HG03045 (cell line): ENCODE data around the gene USH1C.

Experiments used
- ATAC-seq: cut with Tn5 transposase; IDR thresholded peaks from one replicate; pipeline ENCODE4 v1.9.1; 2021; ENCODE audit warnings: mild to moderate bottlenecking, moderate library complexity; ENCODE audit not compliant: unreplicated experiment

Gene USH1C

DNA sequence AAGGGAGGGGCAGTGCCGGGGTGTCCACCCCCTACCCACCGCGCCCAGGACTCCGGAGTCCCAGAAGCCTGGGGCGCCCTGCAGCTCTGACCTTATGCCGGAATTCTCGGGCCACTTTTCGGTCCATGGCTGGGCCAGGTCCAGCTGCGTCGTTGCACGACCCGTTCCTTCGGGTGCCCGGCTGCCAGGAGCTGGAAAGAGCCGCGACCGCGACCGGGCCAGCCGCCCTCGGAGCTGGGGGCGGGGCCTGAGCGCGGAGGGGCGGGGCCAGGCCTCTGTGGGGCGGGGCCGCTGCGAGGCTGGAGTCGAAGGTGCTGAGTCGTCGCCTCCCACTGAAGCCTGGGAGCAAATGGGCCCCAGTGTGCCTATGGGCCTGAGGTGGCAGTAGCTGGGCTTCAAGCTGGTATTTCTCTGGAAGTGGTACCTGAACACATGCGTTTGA lies at the start of gene USH1C:
TSS of gene USH1C (minus strand) at position 236 of the 442 bp plus-strand sequence. CDS start at position 127, 109 bp downstream.
- no peak for ATAC-seq

DNA sequence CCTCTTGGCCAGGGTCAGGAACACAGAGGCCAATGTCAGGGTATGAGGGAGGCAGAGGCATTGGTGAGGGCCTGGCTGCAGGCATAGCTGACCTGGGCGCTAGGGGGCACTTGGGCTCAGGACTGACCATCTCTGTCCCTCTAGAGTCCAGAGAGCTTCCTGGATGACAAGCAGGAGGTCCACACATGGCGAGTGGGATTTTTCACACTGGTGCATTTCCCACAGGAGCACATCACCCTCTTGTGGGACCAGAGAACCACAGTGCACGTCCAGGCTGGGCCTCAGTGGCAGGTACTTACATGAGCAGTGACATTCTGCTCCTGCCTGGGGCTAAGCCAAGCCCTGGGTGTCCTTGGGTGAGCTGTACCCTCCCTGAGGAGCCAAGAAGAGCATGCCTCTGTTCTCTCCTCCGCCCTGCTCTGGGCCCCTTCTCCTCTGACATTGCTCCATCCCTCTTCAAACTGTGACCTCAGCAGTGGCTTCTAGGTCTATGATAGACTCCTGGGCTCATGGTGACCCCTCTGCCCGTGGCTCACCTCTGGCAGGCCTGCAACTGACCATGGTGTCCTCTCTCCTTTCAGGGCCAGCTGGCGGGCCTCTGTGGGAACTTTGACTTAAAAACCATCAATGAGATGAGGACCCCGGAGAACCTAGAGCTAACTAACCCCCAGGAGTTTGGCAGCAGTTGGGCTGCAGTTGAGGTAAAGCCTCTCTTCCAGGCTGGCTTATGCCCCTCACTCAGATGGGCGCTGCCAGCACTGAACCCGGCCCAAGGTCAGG lies 49.4 kb upstream of the USH1C start:
- no peak for ATAC-seq

DNA sequence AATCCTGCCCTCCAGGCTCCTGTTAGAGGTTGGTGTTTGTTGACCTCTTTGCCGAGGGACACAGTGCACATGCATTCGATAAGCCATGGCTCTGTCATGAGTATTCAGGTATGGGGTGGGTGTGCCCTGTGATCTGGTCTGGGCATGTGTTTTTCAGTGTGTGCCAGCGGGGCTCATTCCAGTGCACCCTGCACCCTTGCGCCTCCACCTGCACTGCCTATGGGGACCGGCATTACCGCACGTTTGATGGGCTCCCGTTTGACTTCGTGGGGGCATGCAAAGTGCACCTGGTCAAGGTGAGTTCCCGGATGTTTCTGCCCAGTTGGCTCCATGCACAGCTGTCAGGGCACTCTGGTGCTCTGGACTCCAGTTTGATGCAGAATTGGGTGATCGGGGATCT lies 47.1 kb upstream of the USH1C start:
- no peak for ATAC-seq

DNA sequence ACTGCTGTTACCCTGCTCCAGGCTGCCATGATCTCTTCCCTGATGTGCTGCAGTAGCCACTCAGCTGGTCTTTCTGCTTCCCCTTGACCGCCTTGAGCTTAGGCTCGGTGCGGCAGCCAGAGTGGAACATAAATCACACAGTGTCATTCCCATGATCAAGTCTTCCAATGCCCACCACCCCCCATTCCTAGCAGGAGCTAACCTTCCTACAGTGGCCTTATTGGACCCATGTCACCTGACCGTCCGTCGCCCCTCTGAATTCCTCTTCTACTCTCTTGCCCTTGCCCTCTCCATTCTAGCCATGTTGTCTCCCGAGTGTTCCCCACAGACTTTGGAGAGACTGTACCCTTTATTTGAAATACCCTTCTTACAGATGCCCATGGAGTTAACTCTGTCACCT lies 46.2 kb upstream of the USH1C start:
- ATAC-seq = no peak

DNA sequence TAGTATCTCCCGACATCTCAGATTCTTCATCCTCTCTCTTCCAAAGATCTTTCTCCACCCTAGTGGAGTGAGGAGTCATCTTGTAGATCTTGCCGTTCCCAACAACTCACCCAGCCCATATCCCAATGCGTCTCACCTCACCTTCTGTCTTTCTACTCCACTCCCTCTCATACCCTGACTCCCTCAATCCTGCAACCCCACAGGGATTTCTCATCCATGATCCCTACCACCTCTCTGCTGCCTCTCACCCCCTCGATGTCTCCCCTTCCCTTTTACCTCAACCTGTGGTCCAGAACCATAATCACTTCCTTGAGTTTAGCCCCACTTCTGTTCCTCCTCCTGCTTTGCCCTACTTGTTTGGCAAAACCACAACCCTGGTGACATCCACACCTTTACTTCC lies 44.5 kb upstream of the USH1C start:
- ATAC-seq = no peak

DNA sequence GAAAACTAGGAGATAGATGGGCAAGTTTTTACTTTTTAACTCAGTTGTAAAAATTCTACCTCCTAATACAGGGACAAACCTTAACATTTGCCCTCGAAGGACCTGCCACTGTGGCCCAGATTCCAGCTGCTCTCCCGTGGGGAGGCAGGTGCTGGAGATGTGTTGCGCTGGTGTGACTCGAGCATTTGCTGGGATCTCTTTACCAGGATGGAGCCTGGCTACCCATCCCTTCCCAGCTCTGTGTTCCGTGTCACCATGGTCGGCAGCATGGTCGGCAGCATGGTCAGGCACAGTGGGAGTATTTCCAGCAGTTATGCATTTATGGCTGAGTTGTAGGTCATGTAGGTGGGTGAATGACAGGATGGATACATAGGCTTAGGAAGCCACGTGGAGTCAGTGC lies 44.0 kb upstream of the USH1C start:
- no peak for ATAC-seq

DNA sequence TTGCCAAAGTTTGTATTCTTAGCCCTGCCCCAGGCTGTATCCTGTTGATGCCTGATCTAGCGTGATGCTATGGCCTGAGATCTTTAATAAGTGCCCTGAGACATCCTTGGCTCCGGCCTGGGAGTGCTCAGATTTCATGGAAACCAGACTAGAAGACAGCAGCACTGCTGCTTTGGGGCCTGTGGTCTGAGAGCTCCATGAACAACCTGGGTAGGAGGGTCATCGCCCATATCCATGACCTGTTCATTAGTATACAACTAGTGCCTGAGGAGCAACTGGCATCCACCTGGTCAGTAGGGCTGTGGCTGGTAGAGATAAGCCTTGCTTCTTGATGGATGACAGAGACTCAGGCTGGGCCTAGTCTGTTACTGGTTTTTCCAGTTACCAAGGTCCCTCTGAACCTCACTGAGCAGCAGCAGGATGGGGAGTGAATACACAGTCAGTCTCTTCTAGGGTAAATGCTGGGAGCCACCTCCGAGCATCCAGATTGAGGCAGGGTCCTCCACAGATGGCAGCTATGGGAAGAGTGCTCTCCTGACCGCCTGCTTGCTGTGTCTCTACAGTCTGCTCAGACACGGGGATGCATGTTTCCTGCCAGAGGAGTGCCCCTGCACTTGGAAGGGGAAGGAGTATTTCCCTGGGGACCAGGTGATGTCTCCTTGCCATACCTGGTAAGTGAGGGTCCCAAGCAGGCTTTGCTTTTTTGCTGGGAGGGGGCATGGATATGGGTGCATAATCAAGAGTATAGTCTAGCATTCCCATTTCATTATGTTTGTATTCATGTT lies 41.9 kb upstream of the USH1C start:
- ATAC-seq = no peak

DNA sequence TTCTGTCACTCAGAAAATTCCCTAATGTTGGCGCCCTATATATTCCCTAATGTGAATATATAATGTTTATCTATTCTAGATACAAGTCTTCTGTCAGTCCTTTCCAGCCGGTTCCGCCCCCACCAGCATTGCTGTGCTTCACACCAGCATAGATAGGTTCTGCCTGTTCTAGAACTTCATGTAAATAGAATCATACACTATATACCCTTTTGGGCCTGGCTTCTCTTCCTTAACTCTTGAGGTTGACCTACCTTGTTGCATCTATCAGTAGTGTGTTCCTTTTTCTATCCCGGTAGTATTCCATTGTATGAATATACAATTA lies 37.5 kb upstream of the USH1C start:
- ATAC-seq = no peak

DNA sequence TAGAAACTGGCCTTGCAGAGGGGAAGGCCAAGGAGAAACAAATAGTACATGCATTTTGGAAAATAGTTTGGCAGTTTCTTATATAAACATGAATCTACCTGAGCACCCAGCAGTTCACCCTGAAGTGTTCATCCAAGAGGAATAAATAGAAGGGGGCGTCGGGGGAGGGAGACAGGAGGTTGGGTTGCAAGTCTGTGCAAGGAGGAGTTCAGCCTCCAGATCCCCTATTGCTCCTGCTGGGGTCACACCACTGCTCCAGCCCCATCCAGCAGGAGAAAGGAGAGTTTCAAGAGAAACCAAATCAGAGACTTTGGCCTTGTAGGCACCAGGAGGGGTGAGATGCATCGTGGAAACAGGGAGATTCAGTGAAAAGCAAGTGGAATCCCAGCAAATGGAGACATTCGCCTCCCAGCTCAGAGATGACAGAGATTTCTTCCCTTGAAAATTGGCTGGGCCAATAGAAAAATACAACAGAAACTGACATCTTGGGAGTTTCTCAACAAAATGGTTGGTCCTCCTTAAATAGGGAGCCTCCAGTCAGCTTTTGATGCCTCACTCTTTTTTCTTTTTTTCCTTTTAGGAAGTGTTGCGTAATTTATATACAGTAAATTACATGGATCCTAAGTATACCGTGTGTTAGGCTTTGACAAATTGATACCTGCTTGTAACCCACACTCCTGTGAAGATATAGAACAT lies 37.0 kb upstream of the USH1C start:
- ATAC-seq = no peak

DNA sequence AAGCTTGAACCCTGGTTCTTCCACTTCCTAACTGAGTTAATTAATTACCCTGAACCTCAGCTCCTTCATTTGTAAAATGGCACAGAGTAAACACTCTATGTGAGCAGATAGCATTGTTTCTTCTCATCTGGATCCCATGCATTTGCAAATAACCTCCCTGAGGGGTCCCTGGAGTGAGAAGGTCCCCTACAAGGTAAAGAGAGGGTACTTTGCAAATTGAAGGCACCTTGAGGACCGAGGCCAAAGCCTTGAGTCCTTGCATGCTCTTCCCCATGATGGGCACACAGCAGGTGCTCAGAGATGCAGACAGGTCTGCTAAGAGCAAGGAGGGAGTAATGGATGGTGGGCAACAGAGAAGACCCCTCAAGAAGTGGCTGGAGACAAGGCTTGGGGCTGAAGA lies 36.1 kb upstream of the USH1C start:
- no peak for ATAC-seq

DNA sequence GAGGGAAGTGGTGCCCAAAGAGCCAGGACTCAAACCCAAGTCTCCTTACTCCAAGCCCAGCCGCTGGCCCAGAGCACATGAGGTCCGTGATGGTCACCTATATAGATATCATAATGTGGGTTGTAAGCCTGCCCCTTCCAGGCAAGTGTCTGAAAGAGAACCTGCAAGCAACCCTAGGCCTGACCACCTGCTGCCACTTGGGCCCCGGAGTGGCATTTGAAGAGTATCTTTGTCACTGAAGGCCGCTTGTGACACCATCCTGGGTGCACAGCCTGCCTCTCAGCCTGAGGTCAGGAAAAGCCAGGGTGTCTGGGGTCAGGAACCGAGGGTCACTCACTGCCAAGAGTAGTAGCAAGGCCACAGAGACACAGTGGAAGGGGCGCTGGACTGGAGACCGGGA lies 35.2 kb upstream of the USH1C start:
- ATAC-seq = no peak

DNA sequence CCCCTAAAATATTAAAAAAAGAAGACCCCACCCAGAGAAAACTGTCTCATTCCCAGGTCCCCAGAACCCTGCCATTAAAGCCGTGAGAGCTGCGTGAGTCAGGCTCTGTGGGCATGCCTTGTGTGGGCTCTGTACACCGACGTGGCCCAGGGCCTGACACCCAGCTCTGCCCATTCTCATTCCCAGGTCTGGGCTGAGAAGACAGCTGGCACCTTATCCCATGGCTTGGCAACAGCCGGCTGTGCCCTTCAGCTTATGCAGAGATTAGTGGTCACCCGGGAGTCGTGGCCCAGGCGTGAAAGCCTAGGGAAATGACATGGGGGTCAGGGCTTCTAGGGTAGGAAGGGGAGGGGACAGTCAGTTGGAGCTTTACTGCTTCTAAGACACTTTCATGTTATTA lies 34.7 kb upstream of the USH1C start:
- no peak for ATAC-seq

DNA sequence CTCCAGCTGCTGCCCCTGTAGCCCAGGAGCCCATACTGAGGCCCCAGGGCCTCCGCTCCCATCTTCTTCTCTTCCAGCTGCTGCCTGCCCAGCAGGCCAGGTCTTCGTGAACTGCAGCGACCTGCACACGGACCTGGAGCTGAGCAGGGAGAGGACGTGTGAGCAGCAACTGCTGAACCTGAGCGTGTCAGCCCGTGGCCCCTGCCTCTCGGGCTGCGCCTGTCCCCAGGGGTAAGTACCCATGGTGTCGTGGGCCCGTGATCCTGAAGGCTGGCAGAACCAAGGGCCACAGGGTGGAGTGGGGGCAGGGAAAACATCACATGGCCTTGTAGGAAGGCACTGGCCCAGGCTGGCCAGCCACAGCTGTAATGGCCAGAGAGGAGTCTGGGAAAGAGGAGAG lies 34.1 kb upstream of the USH1C start:
- ATAC-seq = no peak

DNA sequence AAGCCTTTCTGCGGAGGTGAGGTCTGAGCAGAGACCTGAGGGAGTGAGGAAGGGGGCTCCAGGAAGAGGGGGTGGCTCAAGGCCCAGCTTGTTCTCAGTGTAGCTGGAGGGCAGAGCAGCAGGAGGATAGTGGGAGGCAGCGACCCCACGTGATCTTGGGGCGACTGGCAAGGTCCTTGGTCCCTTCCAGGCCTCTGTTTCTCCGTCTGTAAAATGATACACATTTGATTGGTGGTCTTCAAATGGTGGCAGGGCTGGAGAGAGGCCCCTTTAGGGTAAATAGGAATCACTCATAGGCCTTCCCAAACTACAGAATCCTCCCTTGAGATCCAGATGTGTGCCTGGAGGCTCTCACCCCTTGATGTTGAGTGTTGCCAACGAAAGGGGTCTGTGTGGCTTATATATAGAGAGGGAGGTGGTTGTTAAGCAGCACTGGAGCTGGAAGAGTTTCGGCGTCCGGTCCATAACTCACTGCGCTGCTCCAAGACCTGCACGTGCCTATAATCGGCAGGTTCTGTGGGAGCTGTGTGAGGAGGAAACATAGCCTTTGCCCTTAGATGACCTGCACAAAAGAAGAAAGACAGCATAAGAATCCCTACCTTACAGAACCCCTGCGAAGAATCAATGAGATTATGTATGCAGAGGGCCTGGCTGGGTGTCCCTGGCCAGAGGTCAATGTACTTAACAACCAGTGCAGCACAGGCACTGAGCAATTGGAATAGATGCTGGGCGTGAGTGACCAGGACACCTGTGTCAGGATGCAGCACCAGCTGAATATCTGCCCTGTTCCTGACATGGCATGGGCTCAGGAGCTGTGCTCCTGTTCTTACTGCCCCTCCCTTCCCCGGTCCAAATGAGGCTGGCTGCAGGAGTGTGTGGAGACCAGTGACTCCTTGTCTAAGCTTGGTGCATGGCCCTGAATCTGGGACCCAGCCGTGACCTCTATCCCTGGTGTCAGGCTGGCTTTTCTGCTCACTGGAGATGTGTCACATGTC lies 31.5 kb upstream of the USH1C start:
- ATAC-seq = no peak

DNA sequence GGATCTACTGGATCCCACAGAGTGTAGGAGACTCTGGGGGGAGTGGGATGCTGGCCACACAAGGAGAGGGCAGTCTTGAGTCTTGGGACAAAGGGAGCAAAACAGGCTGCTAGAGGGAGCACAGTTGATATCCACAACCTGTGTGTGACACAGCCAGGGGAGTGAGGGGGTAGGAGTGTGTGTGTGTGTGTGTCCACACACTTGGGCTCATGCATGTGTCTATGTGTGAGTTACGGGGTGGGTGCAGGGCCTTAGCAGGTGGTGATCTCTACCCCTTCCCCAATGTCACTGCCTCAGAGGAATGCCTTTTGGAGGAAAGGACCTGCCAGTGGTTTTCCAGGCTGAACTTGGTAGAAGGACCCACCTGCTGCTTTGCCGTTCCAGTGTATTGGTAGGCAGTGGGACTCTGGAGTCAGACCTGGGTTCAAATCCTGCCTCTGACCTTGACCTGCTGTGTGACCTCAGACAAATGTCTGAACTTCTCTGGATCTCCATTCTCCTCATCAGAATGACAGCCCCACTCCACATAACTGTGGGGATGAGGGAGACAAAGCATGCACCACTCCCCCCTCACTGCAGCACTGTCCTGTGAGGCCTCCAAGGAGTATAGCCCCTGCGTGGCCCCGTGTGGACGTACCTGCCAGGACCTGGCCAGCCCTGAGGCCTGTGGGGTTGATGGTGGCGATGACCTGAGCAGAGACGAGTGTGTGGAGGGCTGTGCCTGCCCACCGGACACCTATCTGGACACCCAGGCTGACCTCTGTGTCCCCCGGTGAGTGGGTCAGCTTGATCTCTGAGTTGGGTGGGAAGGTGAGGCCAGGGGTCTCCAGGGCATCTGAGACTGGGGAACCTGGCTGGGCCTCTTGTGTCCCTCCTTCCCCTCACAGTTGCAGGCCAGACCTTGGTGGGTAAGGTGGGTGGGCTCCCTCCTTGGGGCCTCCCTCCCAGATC lies 30.2 kb upstream of the USH1C start:
- ATAC-seq = no peak

DNA sequence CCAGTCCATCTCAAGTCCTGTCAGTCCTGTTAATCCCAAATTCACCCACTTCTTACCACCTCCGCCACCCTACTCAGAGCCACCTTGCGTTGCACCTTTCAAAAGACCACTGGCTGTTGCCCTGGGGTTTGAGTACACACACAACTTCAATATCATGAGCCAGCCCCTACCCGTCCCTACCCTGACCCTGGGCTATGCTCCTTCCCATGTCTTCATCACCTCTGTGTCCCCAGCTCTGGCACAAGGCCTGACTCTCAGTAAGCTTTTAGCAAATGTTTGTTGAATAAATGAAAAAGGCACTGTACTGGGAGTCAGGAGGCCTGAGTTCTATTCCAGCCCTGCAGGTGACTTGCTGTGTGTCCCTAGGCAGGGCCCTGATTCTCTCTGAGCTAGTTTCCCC lies 29.3 kb upstream of the USH1C start:
- no peak for ATAC-seq

DNA sequence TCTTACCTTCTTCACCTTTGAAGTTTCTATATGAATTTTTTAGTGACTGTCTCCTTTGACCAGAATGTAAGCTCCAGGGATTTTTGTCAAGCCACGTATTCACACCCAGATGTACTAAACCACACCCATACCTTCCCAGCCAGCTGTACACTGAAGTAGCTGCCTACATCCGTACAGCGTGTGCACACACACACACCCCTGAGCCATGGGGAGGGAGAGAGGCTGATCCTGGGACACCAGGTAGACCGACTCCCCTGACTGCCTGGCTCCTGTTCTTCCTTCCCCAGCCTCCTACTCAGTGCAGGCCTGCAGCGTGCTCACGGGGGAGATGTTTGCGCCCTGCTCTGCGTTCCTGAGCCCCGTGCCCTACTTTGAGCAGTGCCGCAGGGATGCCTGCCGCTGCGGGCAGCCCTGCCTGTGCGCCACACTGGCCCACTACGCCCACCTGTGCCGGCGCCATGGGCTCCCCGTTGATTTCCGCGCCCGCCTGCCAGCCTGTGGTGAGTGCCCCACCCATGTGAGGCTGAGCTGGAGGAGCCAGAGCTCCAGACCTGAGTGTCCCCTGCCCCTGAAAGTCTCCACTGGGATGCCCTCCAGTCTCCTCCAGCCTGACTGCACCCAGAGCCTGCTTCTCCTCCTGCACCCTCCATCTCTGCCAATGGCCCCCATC lies 28.7 kb upstream of the USH1C start:
- ATAC-seq = no peak

DNA sequence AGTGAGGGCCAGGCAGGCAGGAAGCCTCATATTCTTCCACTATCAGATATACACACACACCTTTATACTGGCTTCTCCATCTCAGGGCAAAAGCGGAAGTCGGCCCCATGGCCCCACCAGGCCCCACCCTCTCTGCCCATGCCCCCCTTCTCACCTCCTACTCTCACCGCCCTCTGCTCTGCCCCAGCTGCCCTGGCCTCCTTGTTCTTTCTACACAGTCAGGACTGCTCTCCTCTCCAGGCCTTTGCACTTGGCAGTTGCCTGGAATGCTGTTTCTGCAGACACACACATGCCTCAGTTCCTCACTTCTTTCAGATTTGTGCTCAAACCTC lies 28.1 kb upstream of the USH1C start:
- no peak for ATAC-seq
